Heart left ventricle (tissue), 13 donors: Measurements from ENCODE around the gene UCHL5.

Experiments used
- POLR2A ChIP-seq, 2 donors: fragments of 450-650 bp; IDR thresholded peaks; one replicate each; pipeline ENCODE4 v1.6.1; 2017; ENCODE audit warnings: antibody characterized with exemption in 2 of 2, mild to moderate bottlenecking in 2 of 2, moderate library complexity in 2 of 2
- TF ChIP-seq, protein P1 (sequence below), 12 donors: fragments of 200-600 bp; sonication (generic) in 4 of 12; IDR thresholded peaks; one replicate each; pipeline versions ENCODE4 v1.5.0 to v1.8.0; 2018 to 2022; ENCODE audit warnings: antibody characterized with exemption in 12 of 12, mild to moderate bottlenecking in 5 of 12
- donor health status: ischemic (EF 13 %, LVEDD 7.1; RV severe dilation, severe dysfunction).
- donor health status: DM: no; HTN: yes; CAD: no.
- donor health status: DM: no; HTN: no; CAD: no.
- donor health status: ischemic (EF 25% LVEDD 6.9; RV normal size, moderate dysfunction).
- donor health status: ischemic (EF 25% LVEDD 5.7; RV mildly dilated, moderate dysfunction).
- donor health status: ischemic (EF 35%, LVEDD 5.7; RV mildly dilated, moderate dysfunction).
- donor health status: nonischemic (EF 11% LVEDD 7.7; RV severe dilation, severe dysfunction).
- donor health status: DM: yes; HTN: yes; CAD: no.
- donor health status: PGD.
- donor health status: ischemic (EF 29% LVEDD 5.4; RV normal size, mild dysfunction).
- donor health status: nonischemic (EF 23%, LVEDD 6.1; RV moderate dilation, normal function).

GRCh38 chr1:192978195-192978710 lies 80.9 kb downstream of the UCHL5 start:
- TF ChIP-seq, protein P1, sequence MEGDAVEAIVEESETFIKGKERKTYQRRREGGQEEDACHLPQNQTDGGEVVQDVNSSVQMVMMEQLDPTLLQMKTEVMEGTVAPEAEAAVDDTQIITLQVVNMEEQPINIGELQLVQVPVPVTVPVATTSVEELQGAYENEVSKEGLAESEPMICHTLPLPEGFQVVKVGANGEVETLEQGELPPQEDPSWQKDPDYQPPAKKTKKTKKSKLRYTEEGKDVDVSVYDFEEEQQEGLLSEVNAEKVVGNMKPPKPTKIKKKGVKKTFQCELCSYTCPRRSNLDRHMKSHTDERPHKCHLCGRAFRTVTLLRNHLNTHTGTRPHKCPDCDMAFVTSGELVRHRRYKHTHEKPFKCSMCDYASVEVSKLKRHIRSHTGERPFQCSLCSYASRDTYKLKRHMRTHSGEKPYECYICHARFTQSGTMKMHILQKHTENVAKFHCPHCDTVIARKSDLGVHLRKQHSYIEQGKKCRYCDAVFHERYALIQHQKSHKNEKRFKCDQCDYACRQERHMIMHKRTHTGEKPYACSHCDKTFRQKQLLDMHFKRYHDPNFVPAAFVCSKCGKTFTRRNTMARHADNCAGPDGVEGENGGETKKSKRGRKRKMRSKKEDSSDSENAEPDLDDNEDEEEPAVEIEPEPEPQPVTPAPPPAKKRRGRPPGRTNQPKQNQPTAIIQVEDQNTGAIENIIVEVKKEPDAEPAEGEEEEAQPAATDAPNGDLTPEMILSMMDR (IDR thresholded peaks at IDR 0.05) = no peak
- no peak for TF ChIP-seq POLR2A (IDR thresholded peaks at IDR 0.05)
